GM23248 (cell line): ENCODE measurements around the gene PSMD2. TPM values are rescaled to one million over a fixed set of nuclear protein-coding genes. Genes with fewer than 3 reads are reported as not detected.

ENCODE experiments used
- DNase-seq: peaks from one replicate; pipeline ENCODE4 v3.0.0-alpha.2; 2015
- H2AFZ ChIP-seq: fragments of 200-600 bp; sonication (generic); 2 replicates; pipeline ENCODE4 v1.6.1; 2016; ENCODE audit warnings: antibody characterized with exemption
- H3F3A ChIP-seq: fragments of 200-600 bp; sonication (generic); 2 replicates; pipeline ENCODE4 v1.6.1; 2016; ENCODE audit warnings: mild to moderate bottlenecking, antibody characterized with exemption, mixed run types; ENCODE audit not compliant: insufficient read depth
- H3K27ac ChIP-seq: fragments of 200-600 bp; sonication (generic); 2 replicates; pipeline ENCODE4 v1.5.1; 2016; ENCODE audit warnings: mild to moderate bottlenecking
- H3K27me3 ChIP-seq: fragments of 200-600 bp; sonication (generic); replicated peaks from 2 replicates; pipeline ENCODE4 v1.6.1; 2016; ENCODE audit warnings: mild to moderate bottlenecking; ENCODE audit not compliant: insufficient read depth
- H3K36me3 ChIP-seq: fragments of 200-600 bp; sonication (generic); 2 replicates; pipeline ENCODE4 v1.6.1; 2016; ENCODE audit warnings: low read depth, mild to moderate bottlenecking
- H3K4me1 ChIP-seq: fragments of 200-600 bp; sonication (generic); 2 replicates; pipeline ENCODE4 v1.6.1; 2016; ENCODE audit warnings: mild to moderate bottlenecking; ENCODE audit not compliant: insufficient read depth
- H3K4me2 ChIP-seq: fragments of 200-600 bp; sonication (generic); one replicate; pipeline ENCODE4 v1.6.1; 2016; ENCODE audit warnings: mild to moderate bottlenecking; ENCODE audit not compliant: unreplicated experiment
- H3K4me3 ChIP-seq: fragments of 200-600 bp; sonication (generic); 2 replicates; pipeline ENCODE4 v1.5.1; 2016; ENCODE audit warnings: mild to moderate bottlenecking
- H3K79me2 ChIP-seq: fragments of 200-600 bp; sonication (generic); 2 replicates; pipeline ENCODE4 v1.6.1; 2016; ENCODE audit warnings: mild to moderate bottlenecking; ENCODE audit not compliant: insufficient read depth
- H3K9ac ChIP-seq: fragments of 200-600 bp; sonication (generic); 2 replicates; pipeline ENCODE4 v1.6.1; 2016; ENCODE audit warnings: mild to moderate bottlenecking
- H3K9me2 ChIP-seq: fragments of 200-600 bp; sonication (generic); 2 replicates; pipeline ENCODE4 v1.6.1; 2016; ENCODE audit warnings: mixed run types, mild to moderate bottlenecking, moderate library complexity; ENCODE audit not compliant: insufficient read depth
- H3K9me3 ChIP-seq: fragments of 200-600 bp; sonication (generic); one replicate; pipeline ENCODE4 v1.6.1; 2017; ENCODE audit warnings: low read depth
- H4K20me1 ChIP-seq: fragments of 200-600 bp; sonication (generic); 2 replicates; pipeline ENCODE4 v1.6.0; 2016; ENCODE audit not compliant: insufficient read depth
- EZH2 ChIP-seq: fragments of 200-600 bp; sonication (generic); IDR thresholded peaks from 2 replicates; pipeline ENCODE4 v1.6.1; 2018; ENCODE audit warnings: antibody characterized with exemption, mild to moderate bottlenecking; ENCODE audit not compliant: insufficient read depth, poor library complexity, severe bottlenecking
- EZH2phosphoT487 ChIP-seq: fragments of 200-600 bp; sonication (generic); IDR thresholded peaks from 2 replicates; pipeline ENCODE4 v1.6.1; 2018; ENCODE audit warnings: antibody characterized with exemption, moderate library complexity, mild to moderate bottlenecking, low read depth; ENCODE audit not compliant: insufficient read depth
- WGBS, 2 experiments: methylation state at CpG; one replicate each; pipeline ENCODE4 v1.1.6; 2015 to 2017; ENCODE audit warnings: low lambda C conversion rate in 2 of 2, low coverage in 1 of 2; ENCODE audit errors: missing lambda C conversion rate in 2 of 2; 5-methylcytosine and 5-hydroxymethylcytosine counted together
- in situ Hi-C: fragments of 300-500 bp; cut with MboI; formaldehyde crosslinking; loops from 2 replicates; pipeline ENCODE4 v1.15.0; 2020
- polyA plus RNA-seq: library from polyadenylated mRNA; unstranded; fragments of >200 nt; fragmentation: Nextera tagmentation; extraction: Ambion mirVana; gene quantifications from 2 replicates; pipeline ENCODE4 v1.2.1, GENCODE V29; 2016
- total RNA-seq: library from RNA; depleted of rRNA; stranded (reverse); fragments of >200 nt; shearing (Covaris generic); gene quantifications from 2 replicates; pipeline ENCODE4 v1.2.3, GENCODE V29; 2014

PSMD2 gene
- total and polyA plus RNA-seq, 2 experiments from 2014 or later = 513 to 602 TPM

GRCh38 chr3:184299488-184300377 is 692 bp downstream of the PSMD2 start:
- Histone ChIP-seq H3K27me3 (no peaks in the 10 kb centered on the region), H3K4me2 (peak overlapping the region; percentile 91), H3K79me2 (peaks cover 57% of the 10 kb centered on the region), H3K36me3 (peaks cover 44% of the 10 kb centered on the region), H3K4me3 (peak overlapping the region; percentile 97), H3K9me3 (no peaks in the 10 kb centered on the region), H3K9ac (peak overlapping the region; percentile 91), H3K27ac (peak overlapping the region; percentile 80), H3K4me1 (peaks cover 19% of the 10 kb centered on the region), H4K20me1 (no peaks in the 10 kb centered on the region), H3K9me2 (no peaks in the 10 kb centered on the region), H3F3A (peaks cover 32% of the 10 kb centered on the region), H2AFZ (peak overlapping the region; percentile 44)
- 5 to 6% methylated on average over 26 to 27 of the region's 29 CpGs for WGBS, 2 experiments
- in situ Hi-C loops = no loop called here
- DNase-seq = peak; percentile 86
- TF ChIP-seq EZH2 (no peak), EZH2phosphoT487 (no peak)

GRCh38 chr3:184300378-184300720 is 1.3 kb downstream of the PSMD2 start:
- H3K9me2 ChIP-seq = no peaks in the 10 kb centered on the region
- TF ChIP-seq EZH2phosphoT487 (no peak), EZH2 (no peak)
- H3K9me3 ChIP-seq = no peaks in the 10 kb centered on the region
- peaks cover 35% of the 10 kb centered on the region for H3F3A ChIP-seq
- H3K4me2 ChIP-seq = peak overlapping the region; percentile 91
- H3K27me3 ChIP-seq = no peaks in the 10 kb centered on the region
- 2 to 12% methylated on average over 3 of the region's 3 CpGs for WGBS, 2 experiments
- no peak overlapping the region for H2AFZ ChIP-seq
- peak overlapping the region; percentile 91 for H3K9ac ChIP-seq
- no peaks in the 10 kb centered on the region for H4K20me1 ChIP-seq
- DNase-seq = peak; percentile 78
- in situ Hi-C loops = no loop called here
- peak overlapping the region; percentile 97 for H3K4me3 ChIP-seq
- peaks cover 48% of the 10 kb centered on the region for H3K36me3 ChIP-seq
- H3K79me2 ChIP-seq = peaks cover 63% of the 10 kb centered on the region
- peaks cover 19% of the 10 kb centered on the region for H3K4me1 ChIP-seq
- peak overlapping the region; percentile 80 for H3K27ac ChIP-seq

- Histone ChIP-seq H3K4me2 (no peak overlapping the region), H3F3A (peaks cover 58% of the 10 kb centered on the region), H3K36me3 (peaks cover 73% of the 10 kb centered on the region), H4K20me1 (no peaks in the 10 kb centered on the region), H3K27ac (no peak overlapping the region), H3K4me1 (peaks cover 13% of the 10 kb centered on the region), H3K9me3 (no peaks in the 10 kb centered on the region), H2AFZ (no peak overlapping the region), H3K27me3 (no peaks in the 10 kb centered on the region), H3K9me2 (no peaks in the 10 kb centered on the region), H3K79me2 (peaks cover 66% of the 10 kb centered on the region), H3K9ac (no peak overlapping the region), H3K4me3 (no peak overlapping the region)
- no peak for TF ChIP-seq EZH2phosphoT487
- no peak for TF ChIP-seq EZH2
- in situ Hi-C loops = no loop called here
- WGBS, 2 experiments = 50 to 74% methylated on average over 1 of the region's 1 CpG
- peak; percentile 43 for DNase-seq
These were observed 6.5 kb downstream of the PSMD2 start for GRCh38 chr3:184305577-184305976.

GRCh38 chr3:184306341-184306972 is 7.4 kb downstream of the PSMD2 start:
- Histone ChIP-seq H3K9me2 (no peaks in the 10 kb centered on the region), H3K27ac (no peak overlapping the region), H3K9ac (no peak overlapping the region), H3F3A (peaks cover 58% of the 10 kb centered on the region), H4K20me1 (no peaks in the 10 kb centered on the region), H3K27me3 (no peaks in the 10 kb centered on the region), H2AFZ (no peak overlapping the region), H3K4me1 (0 out of 2 replicates have a peak, but pooled peaks cover 4% of the 10 kb centered on the region), H3K9me3 (no peaks in the 10 kb centered on the region), H3K4me2 (no peak overlapping the region), H3K79me2 (peaks cover 57% of the 10 kb centered on the region), H3K4me3 (no peak overlapping the region), H3K36me3 (peaks cover 64% of the 10 kb centered on the region)
- DNase-seq = no peak
- TF ChIP-seq EZH2 = no peak
- TF ChIP-seq EZH2phosphoT487 = no peak
- 99% methylated on average over 4 of the region's 4 CpGs for WGBS, 2 experiments
- in situ Hi-C loops = no loop called here
